HG03108 (cell line): ENCODE data around the gene ENG.
"Not testable (repeated sequence)": the region's sequence is repeated elsewhere in the genome, so short reads cannot be mapped to it uniquely, and the experiment has no call there.

Source experiments
- ATAC-seq: cut with Tn5 transposase; IDR thresholded peaks from one replicate; pipeline ENCODE4 v1.9.1; 2021; ENCODE audit warnings: moderate library complexity; ENCODE audit not compliant: unreplicated experiment

Gene ENG

GRCh38 chr9:127878652-127879390, 24.4 kb upstream of the ENG start:
- ATAC-seq: no peak

DNA sequence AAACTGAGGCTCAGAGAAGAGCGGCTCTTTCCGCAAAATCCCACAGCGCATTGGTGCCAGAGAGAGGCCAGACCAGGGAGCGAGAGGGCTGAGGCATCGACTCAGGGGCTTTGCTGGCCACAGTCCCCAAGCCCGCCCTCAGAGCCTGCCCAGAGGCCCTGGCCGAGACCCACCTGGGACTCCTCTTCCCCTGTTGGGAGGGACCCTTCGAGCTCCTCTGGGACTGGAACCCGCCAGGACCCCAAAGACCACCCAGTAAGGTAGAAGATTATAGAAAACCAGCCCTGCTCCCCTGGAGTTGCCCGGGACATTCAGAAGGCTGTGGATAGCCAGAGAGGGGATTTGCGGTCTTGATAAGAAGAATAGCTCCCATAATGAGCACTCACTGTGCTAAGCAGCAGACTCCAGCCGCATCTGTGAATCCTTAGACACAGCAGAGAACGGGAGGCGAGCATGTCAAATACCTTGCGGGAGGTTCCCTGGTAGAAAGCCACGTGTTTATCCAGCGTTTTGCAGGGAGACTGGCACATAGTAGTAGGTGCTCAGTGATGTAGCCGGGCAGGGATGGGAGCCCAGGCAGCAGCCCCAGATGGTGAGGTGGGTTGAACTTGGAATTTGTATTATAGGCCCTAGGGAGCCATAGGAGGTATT, 23.7 kb upstream of the ENG start:
- ATAC-seq: no peak

- ATAC-seq: no peak
These were observed 23.1 kb upstream of the ENG start, which contains the start of gene AK1 for GRCh38 chr9:127877566-127877998. Gene AK1, minus strand, starts transcription at chr9:127877675. Its CDS starts 3,058 bp downstream, at chr9:127874617.

GRCh38 chr9:127876764-127877562, 22.5 kb upstream of the ENG start:
- ATAC-seq: no peak

DNA sequence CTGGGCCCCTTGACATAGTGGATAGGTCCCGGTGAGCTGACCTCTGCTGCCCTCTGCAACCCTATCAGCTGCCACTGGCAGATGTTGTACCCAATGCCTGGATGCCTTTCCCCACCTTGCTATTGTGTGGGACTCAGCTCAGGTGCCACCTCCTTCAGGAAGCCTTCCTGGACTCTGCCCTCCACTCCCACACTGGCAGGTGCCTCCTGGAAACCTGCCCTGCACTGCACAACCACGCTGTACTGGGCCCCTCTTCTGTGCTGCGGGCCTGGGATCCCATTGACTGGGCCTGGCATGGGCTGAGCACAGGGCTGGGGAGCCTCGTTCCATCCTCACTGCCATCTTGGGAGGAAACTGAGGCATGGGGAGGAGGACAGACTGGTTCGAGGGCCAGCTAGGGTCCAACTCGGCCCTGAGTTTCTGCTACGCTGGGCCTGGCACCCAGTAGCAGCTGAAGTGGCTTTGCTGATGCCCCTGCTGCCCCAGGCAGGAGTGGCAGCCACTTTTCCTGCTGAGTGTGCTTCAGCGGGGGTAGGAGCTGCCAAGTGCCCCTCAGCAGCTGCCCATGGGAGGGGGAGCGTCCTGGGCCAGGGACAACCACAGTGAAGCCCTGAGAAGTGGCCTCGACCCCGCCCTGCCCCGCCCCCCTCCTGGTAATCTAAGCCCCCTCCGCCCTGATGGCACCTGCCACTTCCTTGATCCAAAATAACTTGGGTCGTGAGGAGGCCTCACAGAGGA, 21.7 kb upstream of the ENG start:
- no peak for ATAC-seq

- ATAC-seq: no peak
These were observed 21.0 kb upstream of the ENG start for GRCh38 chr9:127875306-127875966.

GRCh38 chr9:127874301-127875221, 20.1 kb upstream of the ENG start:
- no peak for ATAC-seq

- no peak for ATAC-seq
These were observed 19.4 kb upstream of the ENG start for GRCh38 chr9:127873886-127874285.

- ATAC-seq: no peak
These were observed 18.8 kb upstream of the ENG start for GRCh38 chr9:127873223-127873691.

GRCh38 chr9:127872369-127873222, 18.1 kb upstream of the ENG start:
- ATAC-seq: no peak

DNA sequence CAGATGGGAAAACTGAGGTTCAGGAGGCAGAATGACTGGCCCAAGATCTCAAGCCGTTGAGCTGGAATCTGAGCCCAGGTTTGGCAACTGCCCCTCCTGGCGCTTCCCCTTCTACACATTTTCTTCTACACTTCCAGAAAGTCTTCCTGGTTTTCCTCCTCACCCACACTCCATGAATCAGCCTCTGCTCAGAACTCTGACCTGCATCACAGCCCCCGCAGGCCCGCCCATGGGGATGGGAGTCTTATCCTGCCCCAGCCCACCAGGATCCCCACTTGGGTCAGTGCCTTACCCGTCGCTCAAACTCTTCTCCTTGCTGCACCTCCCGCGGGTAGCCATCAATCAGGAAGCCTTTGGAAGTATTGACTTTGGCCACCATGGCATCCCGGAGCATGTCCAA, 17.1 kb upstream of the ENG start:
- no peak for ATAC-seq

GRCh38 chr9:127870887-127871286, 16.4 kb upstream of the ENG start:
- no peak for ATAC-seq

GRCh38 chr9:127870153-127870491, 15.7 kb upstream of the ENG start:
- ATAC-seq: not testable (repeated sequence)

- ATAC-seq: no peak
These were observed 15.1 kb upstream of the ENG start for GRCh38 chr9:127869310-127870152.

GRCh38 chr9:127868278-127868902, 13.9 kb upstream of the ENG start:
- no peak for ATAC-seq

- ATAC-seq: no peak
These were observed 13.2 kb upstream of the ENG start for GRCh38 chr9:127867356-127868277.
